K562 (cell line): ENCODE measurements around the gene PKD2. TPM values are rescaled to one million over a fixed set of nuclear protein-coding genes. Genes with fewer than 3 reads are reported as not detected.

ENCODE experiments used
- ATAC-seq: fragments of 200-7000 bp; cut with Tn5 transposase; 3 replicates; pipeline ENCODE4 v1.9.1; 2020; ENCODE audit warnings: moderate library complexity
- BruUV-seq: library from RNA; stranded (reverse); fragments of 400-500 nt; replicated peaks from 2 replicates; lab custom pipeline; 2021; lab: Mats Ljungman, UMichigan
- CTCF ChIA-PET: fragments of 300-600 bp; formaldehyde crosslinking; extraction: SDS; loops from one replicate; lab custom pipeline; 2021; ENCODE audit warnings: low intra/inter-chr PET ratio; lab: Yijun Ruan, JAX
- POLR2A ChIA-PET: fragments of 300-600, 350-650 bp; sonication (Branson Sonifier 250); formaldehyde crosslinking; extraction: SDS; loops from one replicate; lab custom pipeline; 2021; ENCODE audit warnings: antibody characterized with exemption, inconsistent platforms; lab: Yijun Ruan, JAX
- DNase-seq, 4 experiments: peaks; one replicate each; pipeline versions ENCODE4 v3.0.0 to v3.0.0-alpha.2; 2011 to 2018; ENCODE audit warnings: low spot score in 3 of 4, mixed read lengths in 3 of 4; ENCODE audit errors: extremely low read depth in 1 of 4
- FAIRE-seq: peaks from 2 replicates; lab custom pipeline; 2011; peaks lifted over from hg19 to GRCh38; lab: Jason Lieb, UNC
- H2AFZ ChIP-seq: 2 replicates; pipeline ENCODE4 v1.6.0; 2011; ENCODE audit warnings: low read depth, low read length, control low read depth, inconsistent platforms
- H3K27ac ChIP-seq: fragments of 200-600 bp; 3 replicates; pipeline ENCODE4 v1.8.0; 2011; ENCODE audit warnings: low read depth, mild to moderate bottlenecking, control low read depth, inconsistent platforms, low read length, moderate library complexity, mixed read lengths; ENCODE audit errors: extremely low read depth
- H3K27me3 ChIP-seq, 2 experiments: fragments of 300-600 bp in 1 of 2; 2 replicates in 1 of 2; 3 replicates in 1 of 2; pipeline versions ENCODE4 v1.6.0 to v1.8.0; 2011; ENCODE audit warnings: inconsistent platforms in 2 of 2, low read length in 2 of 2, mild to moderate bottlenecking in 1 of 2, mixed read lengths in 1 of 2, moderate library complexity in 1 of 2; ENCODE audit not compliant: control insufficient read depth in 2 of 2, insufficient read depth in 2 of 2
- H3K36me3 ChIP-seq: fragments of 300-600 bp; 3 replicates; pipeline ENCODE4 v1.8.0; 2011; ENCODE audit warnings: mild to moderate bottlenecking, low read length, inconsistent platforms; ENCODE audit not compliant: control insufficient read depth, insufficient read depth
- H3K4me1 ChIP-seq, 2 experiments: fragments of 200-600 bp in 1 of 2; replicated peaks in 1 of 2; 2 replicates in 1 of 2; 3 replicates in 1 of 2; pipeline versions ENCODE4 v1.5.1 to v1.8.0; 2011; ENCODE audit warnings: inconsistent platforms in 2 of 2, low read length in 2 of 2, mild to moderate bottlenecking in 1 of 2, mixed read lengths in 1 of 2, moderate library complexity in 1 of 2; ENCODE audit not compliant: control insufficient read depth in 2 of 2, insufficient read depth in 2 of 2
- H3K4me2 ChIP-seq: 2 replicates; pipeline ENCODE4 v1.6.1; 2011; ENCODE audit warnings: low read length, control low read depth, inconsistent platforms, mixed read lengths; ENCODE audit not compliant: insufficient read depth
- H3K4me3 ChIP-seq: fragments of 200-600 bp; sonication (generic), shearing (Covaris generic); 2 replicates; pipeline ENCODE4 v1.5.1; 2016; ENCODE audit warnings: control low read depth, inconsistent platforms
- H3K79me2 ChIP-seq: fragments of 200-600 bp; 3 replicates; pipeline ENCODE4 v1.8.0; 2011; ENCODE audit warnings: low read length, inconsistent platforms; ENCODE audit not compliant: control insufficient read depth, insufficient read depth
- H3K9ac ChIP-seq, 2 experiments: 2 replicates each; pipeline versions ENCODE4 v1.6.0 to v1.6.1; 2011; ENCODE audit warnings: low read depth in 2 of 2, low read length in 2 of 2, control low read depth in 1 of 2, inconsistent platforms in 1 of 2, mild to moderate bottlenecking in 1 of 2, mixed read lengths in 1 of 2; ENCODE audit not compliant: insufficient read depth in 1 of 2
- H3K9me1 ChIP-seq: one replicate; pipeline ENCODE4 v1.6.0; 2011; ENCODE audit warnings: inconsistent platforms, mild to moderate bottlenecking, low read length, moderate library complexity; ENCODE audit not compliant: control insufficient read depth, insufficient read depth
- H3K9me3 ChIP-seq: replicated peaks from 2 replicates; pipeline ENCODE4 v1.5.1; 2011; ENCODE audit warnings: low read depth, low read length, inconsistent platforms; ENCODE audit not compliant: control insufficient read depth, insufficient read depth
- H4K20me1 ChIP-seq: replicated peaks from 2 replicates; pipeline ENCODE4 v1.6.1; 2011; ENCODE audit warnings: low read length, inconsistent platforms, mixed read lengths; ENCODE audit not compliant: control insufficient read depth, insufficient read depth
- BRF1 ChIP-seq: IDR thresholded peaks from 3 replicates; pipeline ENCODE4 v1.6.1; 2011; ENCODE audit warnings: borderline replicate concordance, mild to moderate bottlenecking; ENCODE audit not compliant: insufficient read length; ENCODE audit errors: extremely low read depth
- ETS2 ChIP-seq: IDR thresholded peaks from 2 replicates; pipeline ENCODE4 v1.6.1; 2016; ENCODE audit warnings: borderline replicate concordance, missing genetic modification characterization, mild to moderate bottlenecking, moderate library complexity, missing compliant biosample characterization; ENCODE audit not compliant: poor library complexity, severe bottlenecking
- HDAC8 ChIP-seq: fragments of 450-650 bp; IDR thresholded peaks from 2 replicates; pipeline ENCODE4 v1.6.1; 2016; ENCODE audit warnings: mild to moderate bottlenecking, missing genetic modification characterization, moderate library complexity, missing compliant biosample characterization
- KAT2B ChIP-seq: IDR thresholded peaks from one replicate; pipeline ENCODE4 v1.6.1; 2012; ENCODE audit warnings: low read depth, mild to moderate bottlenecking, control low read depth, inconsistent platforms, low read length, moderate library complexity
- KDM4B ChIP-seq, 2 experiments: fragments of 450-650 bp in 1 of 2; sonication (generic) in 1 of 2; IDR thresholded peaks; 2 replicates each; pipeline ENCODE4 v1.6.1; 2016 to 2017; ENCODE audit warnings: borderline replicate concordance in 2 of 2, antibody characterized with exemption in 1 of 2, low read depth in 1 of 2, mild to moderate bottlenecking in 1 of 2
- KLF10 ChIP-seq: fragments of 250-450 bp; sonication (Bioruptor Pico); IDR thresholded peaks from 2 replicates; pipeline ENCODE4 v1.6.1; 2021; ENCODE audit warnings: matching md5 sums
- MCM3 ChIP-seq: fragments of 450-650 bp; IDR thresholded peaks from 2 replicates; pipeline ENCODE4 v1.6.1; 2016
- MCM7 ChIP-seq, 2 experiments: fragments of 450-650 bp; IDR thresholded peaks; 2 replicates each; pipeline ENCODE4 v1.6.1; 2016 to 2018
- RBBP5 ChIP-seq: fragments of 200-600 bp; sonication (generic); IDR thresholded peaks from 2 replicates; pipeline ENCODE4 v1.6.1; 2012; ENCODE audit warnings: borderline replicate concordance, mild to moderate bottlenecking, low read length, control low read depth, inconsistent platforms; ENCODE audit not compliant: insufficient read depth, poor library complexity, severe bottlenecking
- TBP ChIP-seq: optimal IDR thresholded peaks from 2 replicates; pipeline ENCODE3; 2011; ENCODE audit warnings: low read depth, low read length, improper control_type of control experiment
- TRIM24 ChIP-seq, 2 experiments: fragments of 450-650 bp; IDR thresholded peaks; 2 replicates each; pipeline ENCODE4 v1.6.1; 2016
- ZBTB11 ChIP-seq, 3 experiments: fragments of 200-800 bp in 1 of 3; fragments of 250-450 bp in 1 of 3; fragments of 450-650 bp in 1 of 3; sonication (Bioruptor Pico) in 1 of 3; sonication (Bioruptor generic) in 1 of 3; formaldehyde crosslinking in 1 of 3; IDR thresholded peaks; 2 replicates each; pipeline versions ENCODE4 v1.6.1 to v1.8.0; 2016 to 2022; ENCODE audit warnings: mild to moderate bottlenecking in 2 of 3, missing genetic modification characterization in 2 of 3, missing compliant biosample characterization in 1 of 3, moderate library complexity in 1 of 3
- ZNF239 ChIP-seq: fragments of 250-450 bp; sonication (Bioruptor Pico); IDR thresholded peaks from 2 replicates; pipeline ENCODE4 v1.4.0; 2020; ENCODE audit warnings: mild to moderate bottlenecking
- ZNF609 ChIP-seq: sonication (generic); formaldehyde crosslinking; IDR thresholded peaks from 2 replicates; pipeline ENCODE4 v1.8.1; 2023; ENCODE audit warnings: missing genetic modification reagents, mild to moderate bottlenecking, borderline replicate concordance
- ZNF707 ChIP-seq: fragments of 250-450 bp; sonication (Bioruptor Pico); conservative IDR thresholded peaks from 2 replicates; pipeline ENCODE4 v1.8.0; 2022; ENCODE audit warnings: inconsistent platforms, mild to moderate bottlenecking, moderate library complexity
- WGBS: fragments of 100-300 bp; shearing (Covaris generic); methylation state at CpG from one replicate; pipeline ENCODE4 v1.1.6; 2016; ENCODE audit warnings: low coverage, mixed read lengths; ENCODE audit not compliant: insufficient coverage; ENCODE audit errors: missing lambda C conversion rate; 5-methylcytosine and 5-hydroxymethylcytosine counted together
- in situ Hi-C: fragments of 300-500 bp; cut with MboI; formaldehyde crosslinking; loops from 4 replicates; pipeline ENCODE4 v1.15.0; 2018; ENCODE audit warnings: inconsistent platforms, mixed read lengths
- intact Hi-C: fragments of 100-400 bp; cut with micrococcal nuclease; formaldehyde crosslinking; loops from 2 replicates; pipeline ENCODE4 v1.14.2; 2022
- polyA plus RNA-seq, 8 experiments: library from polyadenylated mRNA; depleted of rRNA in 4 of 8; stranded (reverse) in 5 of 8; unstranded in 3 of 8; fragments of >200 nt; fragmentation: Nextera tagmentation in 2 of 8; fragmentation: Illumina TruSeq in 1 of 8; extraction: Ambion mirVana in 2 of 8; extraction: Trizol in 1 of 8; gene quantifications; 2 replicates each; pipeline versions ENCODE4 v1.2.1 to v1.2.3, GENCODE V29; 2011 to 2014; ENCODE audit warnings: inconsistent platforms in 1 of 8, missing spikeins in 1 of 8
- total RNA-seq, 7 experiments: library from RNA; depleted of rRNA in 6 of 7; stranded (reverse); fragments of >200 nt in 6 of 7; fragmentation: Illumina TruSeq in 2 of 7; extraction: Trizol in 2 of 7; gene quantifications; 2 replicates each; pipeline versions ENCODE4 v1.2.1 to v1.2.3, GENCODE V29; 2011 to 2021; ENCODE audit warnings: low replicate concordance in 1 of 7

The PKD2 gene
- total and polyA plus RNA-seq, 9 of the 15 experiments (the other 6 are each of a cell fraction or from before 2014, with no cell fraction given), result 0.11 to 1.2 (median 0.47) TPM

GRCh38 chr4:87985887-87986200, 21.6 kb upstream of the PKD2 start:
- Histone ChIP-seq H2AFZ (no peak overlapping the region), H3K9me1 (no peaks in the 10 kb centered on the region), H3K4me1 (no peaks in the 10 kb centered on the region), H4K20me1 (no peaks in the 10 kb centered on the region), H3K36me3 (no peaks in the 10 kb centered on the region), H3K4me3 (no peak overlapping the region), H3K4me2 (no peak overlapping the region), H3K9ac (no peak overlapping the region), H3K27me3 (peaks cover 0 to 3% of the 10 kb centered on the region in 2 experiments; a peak in 2 of 5 replicates), H3K27ac (no peak overlapping the region), H3K79me2 (no peaks in the 10 kb centered on the region), H3K9me3 (no peaks in the 10 kb centered on the region)
- CTCF ChIA-PET, result no interaction called here
- no peak for DNase-seq
- POLR2A ChIA-PET, result no interaction called here
- WGBS, result 4% methylated on average over 4 of the region's 4 CpGs
- in situ Hi-C loops (no loop called here), intact Hi-C loops (no loop called here)
- FAIRE-seq, result no peak
- no TSS peak for BruUV-seq
- no peak for ATAC-seq
- TF ChIP-seq ZNF707, result no peak
- no peak for TF ChIP-seq ZNF239 (CRISPR knock-in tag)
- TF ChIP-seq MCM3, result no peak
- TF ChIP-seq ZBTB11 (CRISPR knock-in tag; IDR thresholded peaks at IDR 0.05), result no peak
- no peak for TF ChIP-seq BRF1
- no peak for TF ChIP-seq ETS2 (tag)
- no peak for TF ChIP-seq ZNF609
- TF ChIP-seq HDAC8 (tag), result no peak
- TF ChIP-seq TRIM24 (IDR thresholded peaks at IDR 0.05), result no peak
- no peak for TF ChIP-seq TBP
- TF ChIP-seq MCM7 (IDR thresholded peaks at IDR 0.05), result no peak
- no peak for TF ChIP-seq KLF10 (CRISPR knock-in tag)
- TF ChIP-seq KDM4B (IDR thresholded peaks at IDR 0.05; ENCODE audit: borderline replicate concordance in 2 of 2, low read depth in 1 of 2), result no peak
- no peak for TF ChIP-seq RBBP5
- TF ChIP-seq KAT2B, result no peak
